ENCODE data around the gene CELA3B.
"Not testable (repeated sequence)": the region's sequence is repeated elsewhere in the genome, so short reads cannot be mapped to it uniquely, and the experiment has no call there.

Gene CELA3B

GRCh38 chr1:21937372-21938121, 39.3 kb upstream of the CELA3B start:
- TF ChIP-seq JUND (IDR thresholded peaks at IDR 0.05; ENCODE audit: low read depth), result no peak
- in situ Hi-C loops (cut with HindIII; ENCODE audit: low pct_unique_long_range_greater_than_20kb, low sequenced_read_pairs), result no loop called here
- peak; percentile 38 to 90 for DNase-seq (ENCODE audit: low read depth in 1 of 2, low spot score in 1 of 2)

DNA sequence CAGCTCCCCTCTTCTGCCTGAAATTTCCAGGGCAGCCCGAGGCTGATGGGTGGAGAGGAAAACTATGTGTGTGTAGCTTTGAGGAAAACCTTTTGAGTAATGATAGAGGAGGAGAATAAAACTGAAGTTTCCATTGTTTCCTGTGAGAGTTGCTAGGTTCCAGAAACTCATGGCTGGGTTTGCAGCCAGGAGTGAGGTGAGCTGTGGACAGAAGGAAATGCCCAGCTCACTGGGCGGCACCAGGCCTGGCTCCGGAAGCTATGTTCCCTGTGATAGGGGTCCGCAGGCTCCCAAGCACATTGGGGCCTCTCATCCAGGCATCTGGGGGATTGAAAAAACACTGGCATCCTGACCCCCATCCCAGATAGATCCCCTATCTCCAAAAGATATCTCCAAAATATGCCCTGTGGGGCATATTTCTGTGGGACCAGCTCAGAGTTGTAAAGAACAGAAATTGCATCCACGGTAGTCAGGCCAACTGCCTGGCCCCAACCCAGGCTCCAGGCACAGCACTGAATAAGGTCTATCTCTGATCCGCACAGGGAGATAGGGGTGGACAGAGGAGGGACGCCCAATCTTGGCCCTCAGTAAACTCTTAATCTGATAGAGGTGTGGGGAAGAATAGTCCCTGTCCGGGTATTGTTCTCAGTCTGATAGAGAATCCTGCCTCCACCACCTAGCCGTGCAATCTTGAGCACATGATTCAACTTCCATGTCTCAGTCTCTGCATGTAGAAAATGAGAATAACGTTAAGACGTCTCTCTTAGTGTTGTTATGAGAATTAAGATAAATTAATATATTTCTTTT, 37.9 kb upstream of the CELA3B start:
- DNase-seq (ENCODE audit: low read depth in 1 of 2, low spot score in 1 of 2), result no peak
- in situ Hi-C loops (cut with HindIII; ENCODE audit: low pct_unique_long_range_greater_than_20kb, low sequenced_read_pairs), result no loop called here
- TF ChIP-seq JUND (IDR thresholded peaks at IDR 0.05; ENCODE audit: low read depth), result no peak

DNA sequence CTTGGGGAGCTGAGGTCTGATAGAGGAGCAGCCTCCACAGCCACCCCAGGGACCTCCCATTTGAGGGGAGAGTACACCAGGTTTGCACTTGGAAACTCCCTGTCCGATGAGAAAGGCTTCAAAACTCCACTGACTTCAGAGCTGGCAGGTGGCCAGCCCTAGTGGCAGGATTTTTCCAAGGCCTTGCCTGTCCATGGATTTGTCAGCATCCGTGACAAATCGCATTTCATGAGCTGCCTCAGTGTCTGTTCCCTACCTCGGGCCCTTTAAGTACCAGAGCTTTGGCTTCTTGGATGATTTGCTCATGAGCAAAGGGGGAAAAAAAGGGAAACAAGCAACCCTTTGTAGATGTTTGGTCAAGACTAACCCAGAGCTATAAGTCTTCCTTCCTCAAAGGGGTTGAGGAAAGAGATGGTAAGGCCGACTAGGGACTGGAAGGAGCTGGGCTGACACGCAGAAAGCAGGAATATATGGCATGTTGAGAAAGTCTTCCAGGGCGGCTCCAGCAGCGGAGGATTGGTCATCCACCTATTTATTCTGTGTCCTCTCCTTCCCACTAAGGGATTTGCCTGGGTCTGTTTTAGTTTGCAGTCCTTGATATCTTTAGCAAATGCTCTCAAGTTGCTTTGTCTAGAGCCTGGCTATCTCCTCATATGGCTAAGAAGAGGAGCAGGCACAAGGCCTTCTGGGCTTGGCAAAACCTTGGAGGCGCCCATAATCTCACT, 37.0 kb upstream of the CELA3B start:
- in situ Hi-C loops (cut with HindIII; ENCODE audit: low pct_unique_long_range_greater_than_20kb, low sequenced_read_pairs), result no loop called here
- no peak for TF ChIP-seq JUND (IDR thresholded peaks at IDR 0.05; ENCODE audit: low read depth)
- peak in 1 of 2 experiments; percentile 87 for DNase-seq (ENCODE audit: low read depth in 1 of 2, low spot score in 1 of 2)

GRCh38 chr1:21940492-21940891, 36.3 kb upstream of the CELA3B start:
- TF ChIP-seq JUND (IDR thresholded peaks at IDR 0.05; ENCODE audit: low read depth), result no peak
- in situ Hi-C loops (cut with HindIII; ENCODE audit: low pct_unique_long_range_greater_than_20kb, low sequenced_read_pairs), result no loop called here

DNA sequence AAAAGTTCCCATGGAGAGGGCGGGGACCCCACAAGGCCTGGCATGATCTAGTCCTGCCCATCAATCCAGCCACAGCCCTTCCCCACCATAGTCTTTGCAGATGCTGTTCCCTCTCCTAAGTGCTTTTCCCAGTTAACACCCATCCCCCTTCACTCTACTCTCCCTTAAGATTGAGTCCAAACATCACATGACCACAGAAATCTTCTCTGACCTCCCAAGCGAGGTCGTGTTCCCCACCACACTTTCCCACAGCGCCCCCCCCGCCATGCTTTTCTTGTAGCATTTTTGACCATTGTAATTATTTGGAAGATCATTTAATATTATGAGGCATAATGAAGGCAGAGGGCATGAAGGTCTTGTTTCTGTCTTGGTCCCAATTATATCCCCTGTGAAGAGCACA, 35.5 kb upstream of the CELA3B start:
- DNase-seq (ENCODE audit: low read depth in 1 of 2, low spot score in 1 of 2), result no peak
- in situ Hi-C loops (cut with HindIII; ENCODE audit: low pct_unique_long_range_greater_than_20kb, low sequenced_read_pairs), result no loop called here
- TF ChIP-seq JUND (IDR thresholded peaks at IDR 0.05; ENCODE audit: low read depth), result no peak

More at GRCh38 chr1:21940492-21940891, 36.3 kb upstream of the CELA3B start:
- no peak for DNase-seq (ENCODE audit: low read depth in 1 of 2, low spot score in 1 of 2)

DNA sequence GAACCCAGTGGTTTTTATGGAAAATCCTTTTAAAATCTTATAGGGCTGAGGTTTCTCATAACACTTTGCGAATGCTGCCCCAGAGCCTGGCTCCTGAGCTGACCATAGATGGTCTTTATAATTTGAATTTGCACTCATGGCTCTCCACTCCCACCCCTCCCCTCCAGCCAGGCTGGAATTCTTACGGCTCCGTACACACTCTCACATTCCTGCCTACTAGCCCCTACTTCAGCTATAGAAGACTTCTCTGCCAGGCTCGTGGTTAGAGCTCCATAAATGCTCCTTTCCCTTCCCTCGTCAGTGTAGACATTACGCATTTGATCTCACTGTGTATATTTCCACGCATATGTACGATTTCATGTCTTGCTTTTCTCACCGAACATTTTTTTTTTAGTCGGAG, 34.4 kb upstream of the CELA3B start:
- in situ Hi-C loops (cut with HindIII; ENCODE audit: low pct_unique_long_range_greater_than_20kb, low sequenced_read_pairs), result no loop called here
- no peak for DNase-seq (ENCODE audit: low read depth in 1 of 2, low spot score in 1 of 2)
- no peak for TF ChIP-seq JUND (IDR thresholded peaks at IDR 0.05; ENCODE audit: low read depth)

GRCh38 chr1:21942959-21943640, 33.7 kb upstream of the CELA3B start:
- in situ Hi-C loops (cut with HindIII; ENCODE audit: low pct_unique_long_range_greater_than_20kb, low sequenced_read_pairs); DNase-seq (ENCODE audit: low read depth in 1 of 2, low spot score in 1 of 2): not testable (repeated sequence)

DNA sequence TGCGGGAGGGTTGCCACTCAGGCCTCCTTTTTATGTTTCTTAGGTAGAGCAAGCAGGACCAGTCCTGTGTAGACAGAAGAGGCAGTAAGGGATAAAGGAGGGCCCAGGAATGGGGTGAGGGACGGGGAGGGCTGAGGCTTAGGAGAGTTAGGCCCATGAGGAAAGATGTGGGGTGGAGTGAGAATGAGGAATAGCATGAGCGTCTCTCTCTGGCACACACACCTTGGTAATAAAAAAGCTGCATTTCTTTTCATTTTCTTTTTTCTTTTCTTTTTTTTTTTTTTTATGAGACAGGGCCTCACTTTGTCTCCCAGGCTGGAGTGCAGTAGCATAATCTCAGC, 32.1 kb upstream of the CELA3B start:
- no peak for TF ChIP-seq JUND (IDR thresholded peaks at IDR 0.05; ENCODE audit: low read depth)
- in situ Hi-C loops (cut with HindIII; ENCODE audit: low pct_unique_long_range_greater_than_20kb, low sequenced_read_pairs), result no loop called here
- no peak for DNase-seq (ENCODE audit: low read depth in 1 of 2, low spot score in 1 of 2)

GRCh38 chr1:21946836-21947587, 29.8 kb upstream of the CELA3B start:
- TF ChIP-seq JUND (IDR thresholded peaks at IDR 0.05; ENCODE audit: low read depth), result no peak
- no peak for DNase-seq (ENCODE audit: low read depth in 1 of 2, low spot score in 1 of 2)
- in situ Hi-C loops (cut with HindIII; ENCODE audit: low pct_unique_long_range_greater_than_20kb, low sequenced_read_pairs), result no loop called here

GRCh38 chr1:21950734-21951133, 26.1 kb upstream of the CELA3B start:
- in situ Hi-C loops (cut with HindIII; ENCODE audit: low pct_unique_long_range_greater_than_20kb, low sequenced_read_pairs), result no loop called here
- no peak for DNase-seq (ENCODE audit: low read depth in 1 of 2, low spot score in 1 of 2)
- no peak for TF ChIP-seq JUND (IDR thresholded peaks at IDR 0.05; ENCODE audit: low read depth)

- in situ Hi-C loops (cut with HindIII; ENCODE audit: low pct_unique_long_range_greater_than_20kb, low sequenced_read_pairs), result no loop called here
- DNase-seq (ENCODE audit: low read depth in 1 of 2, low spot score in 1 of 2), result no peak
- no peak for TF ChIP-seq JUND (IDR thresholded peaks at IDR 0.05; ENCODE audit: low read depth)
Observed at GRCh38 chr1:21951226-21951870, 25.5 kb upstream of the CELA3B start.
